Osteoblast (primary cell): ENCODE measurements around the gene ZNF789. TPM values are rescaled to one million over a fixed set of nuclear protein-coding genes. Genes with fewer than 3 reads are reported as not detected.
"Not testable (repeated sequence)": the region's sequence is repeated elsewhere in the genome, so short reads cannot be mapped to it uniquely, and the experiment has no call there.

ENCODE experiments used
- DNase-seq: peaks from one replicate; pipeline ENCODE4 v3.0.0; 2011; ENCODE audit warnings: low spot score, mixed read lengths; ENCODE audit not compliant: insufficient read length; ENCODE audit errors: missing footprints
- H2AFZ ChIP-seq: 2 replicates; pipeline ENCODE4 v1.6.0; 2011; ENCODE audit warnings: mild to moderate bottlenecking, low read length
- H3K27ac ChIP-seq: 2 replicates; pipeline ENCODE4 v1.5.1; 2011; ENCODE audit warnings: mild to moderate bottlenecking, low read depth, low read length, moderate library complexity
- H3K27me3 ChIP-seq: 2 replicates; pipeline ENCODE4 v1.6.0; 2012; ENCODE audit warnings: mild to moderate bottlenecking, control low read depth, inconsistent platforms, low read length, moderate library complexity; ENCODE audit not compliant: insufficient read depth
- H3K36me3 ChIP-seq: 2 replicates; pipeline ENCODE4 v1.5.1; 2011; ENCODE audit warnings: mild to moderate bottlenecking, low read length, control low read depth, moderate library complexity; ENCODE audit not compliant: insufficient read depth
- H3K4me1 ChIP-seq: 2 replicates; pipeline ENCODE4 v1.5.1; 2011; ENCODE audit warnings: mild to moderate bottlenecking, low read length, control low read depth, moderate library complexity; ENCODE audit not compliant: insufficient read depth
- H3K4me2 ChIP-seq: 2 replicates; pipeline ENCODE4 v1.6.0; 2011; ENCODE audit warnings: mild to moderate bottlenecking, low read length; ENCODE audit not compliant: insufficient read depth
- H3K4me3 ChIP-seq: fragments of 200-600 bp; sonication (generic); 3 replicates; pipeline ENCODE4 v1.5.1; 2012; ENCODE audit warnings: mild to moderate bottlenecking, low read length, inconsistent platforms; ENCODE audit not compliant: insufficient read depth
- H3K79me2 ChIP-seq: 2 replicates; pipeline ENCODE4 v1.6.0; 2012; ENCODE audit warnings: mild to moderate bottlenecking, low read length, control low read depth, inconsistent platforms; ENCODE audit not compliant: insufficient read depth
- H3K9me3 ChIP-seq: 2 replicates; pipeline ENCODE4 v1.5.1; 2011; ENCODE audit warnings: low read depth, low read length, control low read depth
- H4K20me1 ChIP-seq: 2 replicates; pipeline ENCODE4 v1.6.0; 2012; ENCODE audit warnings: mild to moderate bottlenecking, low read length, control low read depth; ENCODE audit not compliant: insufficient read depth
- CTCF ChIP-seq: IDR thresholded peaks from 2 replicates; pipeline ENCODE4 v1.5.1; 2011; ENCODE audit warnings: mild to moderate bottlenecking, low read depth, low read length, moderate library complexity; ENCODE audit errors: extremely low read depth
- total RNA-seq: library from RNA; depleted of rRNA; stranded (reverse); fragments of >200 nt; gene quantifications from 2 replicates; pipeline ENCODE4 v1.2.3, GENCODE V29; 2012

ZNF789 gene
- total RNA-seq, 1 donor: 6.9 TPM

GRCh38 chr7:99499371-99499720 is 26.7 kb downstream of the ZNF789 start:
- H3K79me2 ChIP-seq: peaks cover 60% of the 10 kb centered on the region
- DNase-seq: peak; percentile 74

DNA sequence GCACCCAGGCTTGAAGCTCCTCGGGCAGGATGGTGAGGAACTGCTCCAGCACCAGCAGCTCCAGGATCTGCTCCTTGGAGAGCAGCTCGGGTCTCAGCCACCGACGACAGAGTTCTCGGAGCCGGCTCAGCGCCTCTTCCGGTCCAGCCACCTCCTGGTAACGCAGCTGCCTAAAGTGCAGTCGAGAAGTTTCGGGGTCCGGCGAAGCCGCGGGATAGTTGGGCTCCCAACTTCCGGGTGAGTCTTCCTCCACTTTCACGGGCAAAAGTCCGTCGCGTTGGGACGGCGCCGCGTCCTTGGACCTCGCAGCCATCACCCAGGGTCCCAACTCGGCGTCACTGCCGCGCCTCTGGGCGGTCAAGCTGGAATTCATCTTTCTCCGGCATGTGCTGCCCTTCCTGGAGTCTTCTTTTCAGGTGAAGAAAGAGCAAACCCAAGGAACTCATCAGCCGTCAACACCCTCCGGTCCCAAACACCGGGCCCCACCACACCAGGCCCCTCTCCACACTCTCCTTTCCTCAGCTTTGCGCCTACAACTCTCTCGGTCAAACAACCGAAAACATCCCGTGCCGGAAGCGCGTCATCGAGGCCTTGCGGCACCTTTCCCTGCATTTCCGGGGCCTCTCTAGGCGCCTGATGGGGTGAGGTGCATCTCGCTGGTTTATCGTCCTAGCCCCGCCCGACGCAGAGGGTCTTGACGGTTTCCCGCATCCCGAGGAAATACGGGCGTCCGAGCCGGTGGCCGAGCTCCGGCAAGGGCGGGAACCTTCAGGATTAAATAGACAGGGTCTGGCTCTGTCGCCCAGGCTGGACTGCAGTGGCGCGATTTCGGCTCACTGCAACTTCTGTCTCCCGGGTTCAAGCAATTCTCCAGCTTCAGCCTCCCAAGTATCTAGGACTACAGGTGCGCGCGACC is 27.3 kb downstream of the ZNF789 start, which contains the start of gene ZNF394:
TSS of gene ZNF394 (minus strand) at position 561 of the 916 bp plus-strand sequence. CDS start at position 373, 188 bp downstream.
- H3K4me2 ChIP-seq: peak within 1 kb of the TSS; percentile 99
- H3K4me3 ChIP-seq: peak within 1 kb of the TSS; percentile 97
- no peak for TF ChIP-seq CTCF
- peaks cover 11% of the 10 kb centered on the region for H3K4me1 ChIP-seq
- peaks cover 59% of the 10 kb centered on the region for H3K79me2 ChIP-seq
- H3K9me3 ChIP-seq: no peaks in the 10 kb centered on the region
- peak within 1 kb of the TSS; percentile 93 for H3K27ac ChIP-seq
- no peaks in the 10 kb centered on the region for H3K27me3 ChIP-seq
- H4K20me1 ChIP-seq: peaks cover 17% of the 10 kb centered on the region
- H3K36me3 ChIP-seq: peaks cover 17% of the 10 kb centered on the region
- peak within 1 kb of the TSS; percentile 97 for H2AFZ ChIP-seq
- peak; percentile 98 for DNase-seq

More at GRCh38 chr7:99499371-99499720, 26.7 kb downstream of the ZNF789 start:
- no peak for TF ChIP-seq CTCF
- H4K20me1 ChIP-seq: peaks cover 17% of the 10 kb centered on the region
- H3K4me1 ChIP-seq: peaks cover 11% of the 10 kb centered on the region
- peaks cover 20% of the 10 kb centered on the region for H3K36me3 ChIP-seq
- peak overlapping the region; percentile 93 for H3K27ac ChIP-seq
- H3K9me3 ChIP-seq: peaks cover 2% of the 10 kb centered on the region
- H3K4me2 ChIP-seq: peak overlapping the region; percentile 99
- H3K27me3 ChIP-seq: no peaks in the 10 kb centered on the region
- peak overlapping the region; percentile 97 for H3K4me3 ChIP-seq
- peak overlapping the region; percentile 97 for H2AFZ ChIP-seq

DNA sequence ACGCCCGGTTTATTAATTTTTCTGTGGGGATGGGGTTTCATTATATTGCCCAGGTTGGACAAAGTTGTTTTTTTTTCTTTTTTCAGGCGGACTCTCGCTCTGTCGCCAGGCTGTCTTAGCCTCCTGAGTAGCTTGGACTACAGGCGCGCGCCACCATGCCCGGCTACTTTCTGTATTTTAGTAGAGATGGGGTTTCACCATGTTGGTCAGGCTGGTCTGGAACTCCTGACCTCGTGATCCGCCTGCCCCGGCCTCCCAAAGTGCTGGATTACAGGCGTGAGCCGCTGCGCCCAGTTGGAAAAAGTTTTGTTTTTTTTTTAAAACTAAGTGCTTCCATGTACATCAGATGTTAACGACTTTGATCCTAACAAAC is 27.9 kb downstream of the ZNF789 start:
- H3K36me3 ChIP-seq: peaks cover 13% of the 10 kb centered on the region
- peaks cover 13% of the 10 kb centered on the region for H3K4me1 ChIP-seq
- no peaks in the 10 kb centered on the region for H3K9me3 ChIP-seq
- DNase-seq: peak; percentile 29
- peak overlapping the region; percentile 99 for H3K4me2 ChIP-seq
- TF ChIP-seq CTCF: no peak
- H3K79me2 ChIP-seq: peaks cover 61% of the 10 kb centered on the region
- H3K27ac ChIP-seq: peak overlapping the region; percentile 93
- peak overlapping the region; percentile 97 for H2AFZ ChIP-seq
- no peaks in the 10 kb centered on the region for H3K27me3 ChIP-seq
- peak overlapping the region; percentile 97 for H3K4me3 ChIP-seq
- H4K20me1 ChIP-seq: peaks cover 17% of the 10 kb centered on the region

DNA sequence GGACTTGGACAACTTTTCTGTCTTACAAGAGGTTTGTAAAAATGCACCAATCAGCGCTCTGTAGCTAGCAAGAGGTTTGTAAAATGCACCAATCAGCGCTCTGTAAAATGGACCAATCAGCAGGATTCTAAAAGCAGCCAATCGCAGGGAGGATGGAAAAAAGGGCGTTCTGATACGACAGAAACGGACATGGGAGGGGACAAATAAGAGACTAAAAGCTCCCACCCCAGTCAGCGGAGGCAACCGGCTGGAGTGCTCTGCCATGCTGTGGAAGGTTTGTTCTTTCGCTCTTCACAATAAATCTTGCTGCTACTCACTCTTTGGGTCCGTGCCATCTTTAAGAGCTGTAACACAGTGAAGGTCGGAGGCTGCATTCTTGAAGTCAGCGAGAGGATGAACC is 28.5 kb downstream of the ZNF789 start:
- H3K4me1 ChIP-seq: peaks cover 19% of the 10 kb centered on the region
- peak overlapping the region; percentile 99 for H3K4me2 ChIP-seq
- peaks cover 10% of the 10 kb centered on the region for H3K36me3 ChIP-seq
- H3K27ac ChIP-seq, H3K27me3 ChIP-seq, DNase-seq, H2AFZ ChIP-seq, H3K9me3 ChIP-seq: not testable (repeated sequence)
- peak overlapping the region; percentile 97 for H3K4me3 ChIP-seq
- H4K20me1 ChIP-seq: peaks cover 17% of the 10 kb centered on the region
- H3K79me2 ChIP-seq: peaks cover 63% of the 10 kb centered on the region
